Measurements from ENCODE around the gene ABLIM1. TPM values are rescaled to one million over a fixed set of nuclear protein-coding genes. Genes with fewer than 3 reads are reported as not detected.

ABLIM1 gene
- total RNA-seq, 1 donor from 2014 or later: 159 TPM

- DNase-seq: no peak
Observed at GRCh38 chr10:114515298-114515914, 142.7 kb downstream of the ABLIM1 start.

- DNase-seq: no peak
Observed at GRCh38 chr10:114513381-114513792, 144.7 kb downstream of the ABLIM1 start.

- DNase-seq: no peak
Observed at GRCh38 chr10:114511881-114512280, 146.2 kb downstream of the ABLIM1 start.

GRCh38 chr10:114508376-114508775, 149.7 kb downstream of the ABLIM1 start:
- DNase-seq: no peak

GRCh38 chr10:114507449-114507848, 150.6 kb downstream of the ABLIM1 start:
- peak; percentile 66 for DNase-seq

- DNase-seq: peak; percentile 58
Observed at GRCh38 chr10:114506871-114507385, 151.1 kb downstream of the ABLIM1 start.

- DNase-seq: peak; percentile 97
Observed at GRCh38 chr10:114504769-114505579, 153.1 kb downstream of the ABLIM1 start.

GRCh38 chr10:114502074-114502473, 156.0 kb downstream of the ABLIM1 start:
- peak; percentile 86 for DNase-seq

GRCh38 chr10:114501650-114502049, 156.4 kb downstream of the ABLIM1 start:
- no peak for DNase-seq

GRCh38 chr10:114500643-114501042, 157.4 kb downstream of the ABLIM1 start:
- DNase-seq: no peak

- no peak for DNase-seq
Observed at GRCh38 chr10:114499630-114500190, 158.4 kb downstream of the ABLIM1 start.

GRCh38 chr10:114499116-114499515, 159.0 kb downstream of the ABLIM1 start:
- DNase-seq: peak; percentile 50

GRCh38 chr10:114498413-114499111, 159.5 kb downstream of the ABLIM1 start:
- DNase-seq: no peak

- DNase-seq: no peak
Observed at GRCh38 chr10:114495303-114495702, 162.8 kb downstream of the ABLIM1 start.

- DNase-seq: peak; percentile 75
Observed at GRCh38 chr10:114492351-114493037, 165.6 kb downstream of the ABLIM1 start.

GRCh38 chr10:114491933-114492332, 166.1 kb downstream of the ABLIM1 start:
- no peak for DNase-seq

- DNase-seq: no peak
Observed at GRCh38 chr10:114491419-114491818, 166.7 kb downstream of the ABLIM1 start.

- DNase-seq: peak; percentile 80
Observed at GRCh38 chr10:114489521-114490310, 168.4 kb downstream of the ABLIM1 start.

GRCh38 chr10:114487815-114488536, 170.1 kb downstream of the ABLIM1 start:
- DNase-seq: no peak

- peak; percentile 76 for DNase-seq
Observed at GRCh38 chr10:114486938-114487814, 170.9 kb downstream of the ABLIM1 start.
